D341Med (cell line): Measurements from ENCODE around the gene HOXC11.

Experiments used
- DNase-seq: peaks from one replicate; pipeline ENCODE4 v3.0.0; 2012; ENCODE audit warnings: low spot score

The HOXC11 gene

DNA sequence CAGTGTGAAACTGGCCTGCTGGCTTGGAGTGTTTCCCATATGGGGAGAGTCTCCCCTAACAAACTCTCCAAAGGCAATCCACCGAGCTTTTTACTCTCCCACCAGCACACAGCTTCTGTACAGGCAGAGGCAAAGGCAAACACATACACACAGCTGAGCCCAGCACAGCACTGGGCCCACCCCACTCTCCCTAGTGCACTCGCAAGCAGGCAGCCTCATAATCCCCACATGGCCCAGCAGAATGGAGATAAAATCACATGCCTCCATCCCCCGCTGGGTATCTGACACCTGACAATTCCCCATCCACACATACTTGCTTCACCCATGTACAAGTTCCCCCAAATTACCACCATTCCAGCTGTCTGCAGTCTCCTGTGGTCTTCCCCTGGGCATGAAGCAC lies 14.8 kb upstream of the HOXC11 start:
- no peak for DNase-seq

DNA sequence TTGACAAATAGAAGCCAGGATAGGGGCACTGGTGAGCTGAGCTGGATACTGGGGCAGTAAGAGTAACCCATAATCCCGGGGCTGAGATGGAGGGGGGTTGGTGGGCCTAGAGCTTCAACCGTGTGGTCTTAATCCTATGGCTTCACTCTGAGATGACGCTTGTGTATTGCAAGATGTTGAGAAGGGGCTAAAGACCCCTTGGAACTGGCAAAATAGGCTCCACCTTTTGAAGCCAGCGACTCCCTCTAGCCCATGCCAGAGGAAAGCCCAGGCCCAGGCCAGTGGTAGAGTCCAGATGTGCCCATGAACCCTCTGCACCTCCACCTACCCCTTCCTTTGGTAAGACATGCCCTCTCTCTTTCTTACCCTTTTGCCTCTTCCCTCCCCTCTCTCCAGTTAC lies 13.6 kb upstream of the HOXC11 start:
- no peak for DNase-seq

DNA sequence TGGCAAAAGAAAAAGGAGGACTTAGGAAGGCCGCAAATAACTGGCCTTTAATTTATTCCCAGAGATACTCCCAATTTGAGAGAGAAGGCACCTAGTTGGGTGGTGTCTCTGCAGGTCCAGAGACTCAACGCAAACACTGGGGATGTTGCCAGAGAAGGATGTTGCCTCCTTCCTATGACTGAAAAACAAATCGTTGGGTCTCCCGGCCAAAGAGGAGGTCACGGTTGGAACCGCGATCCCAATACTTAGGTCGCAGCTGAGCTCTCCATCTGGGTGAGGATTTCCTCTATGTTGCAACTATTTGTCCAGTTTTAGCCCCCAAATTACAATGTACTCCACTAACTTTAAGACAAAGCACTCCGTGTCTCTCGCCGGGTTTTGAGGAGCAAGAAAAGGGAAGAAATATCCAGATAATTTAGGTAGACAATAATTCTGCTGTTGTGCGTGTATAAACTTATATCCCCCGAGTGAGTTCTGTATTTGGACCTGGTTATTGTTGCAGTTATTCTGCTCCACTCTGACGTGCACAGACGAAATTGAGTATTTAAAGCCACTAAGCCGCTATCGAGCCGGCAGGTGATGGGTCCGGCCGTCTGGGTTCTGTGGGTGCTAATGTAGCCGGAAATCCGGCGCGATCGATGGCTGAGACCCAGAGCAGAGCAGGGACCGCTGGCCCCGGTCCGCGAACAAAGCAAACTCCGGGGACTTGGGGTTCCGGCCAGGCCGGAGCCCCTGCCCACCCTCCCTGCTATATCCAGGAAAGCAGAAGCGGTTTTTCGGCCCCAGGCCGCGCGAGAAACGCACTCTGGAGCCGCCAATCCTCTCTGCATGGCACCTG lies 12.5 kb upstream of the HOXC11 start:
- no peak for DNase-seq

DNA sequence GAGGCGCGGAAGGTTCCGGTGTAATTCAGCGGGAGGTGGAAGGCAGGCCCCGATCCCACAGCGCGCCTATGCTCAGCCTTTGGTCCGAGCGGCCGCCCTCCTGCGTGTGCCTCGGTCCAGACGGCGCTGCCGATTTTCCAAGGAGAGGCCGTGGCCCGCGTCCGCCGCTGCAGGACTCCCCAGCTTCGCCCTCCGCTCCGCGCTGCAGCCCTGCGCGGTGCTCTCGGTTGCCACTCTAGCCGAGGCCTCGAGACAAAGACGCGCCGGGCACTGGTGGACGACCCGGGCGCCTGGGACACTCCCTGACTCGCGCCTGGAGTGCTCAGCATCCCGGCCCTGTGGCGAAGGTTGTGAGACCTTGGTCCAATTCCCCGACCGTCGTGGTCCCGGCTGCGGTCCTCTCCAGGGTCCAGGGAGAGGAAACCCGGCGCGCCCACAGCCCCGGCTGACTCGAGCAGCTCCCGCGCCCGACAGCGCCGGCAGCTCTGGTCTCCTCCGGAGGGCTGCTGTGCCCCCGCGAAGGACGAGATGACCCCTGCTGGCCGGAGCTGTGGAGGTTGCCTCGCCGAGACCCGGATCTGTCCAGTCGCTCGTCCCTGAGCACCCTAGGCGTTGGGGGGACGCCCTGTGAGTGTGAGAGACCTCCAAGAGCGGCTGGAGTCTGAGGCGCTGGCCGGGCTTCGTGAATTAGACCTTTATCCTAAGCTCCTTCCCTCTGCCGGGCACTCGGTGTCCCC lies 11.7 kb upstream of the HOXC11 start:
- no peak for DNase-seq

DNA sequence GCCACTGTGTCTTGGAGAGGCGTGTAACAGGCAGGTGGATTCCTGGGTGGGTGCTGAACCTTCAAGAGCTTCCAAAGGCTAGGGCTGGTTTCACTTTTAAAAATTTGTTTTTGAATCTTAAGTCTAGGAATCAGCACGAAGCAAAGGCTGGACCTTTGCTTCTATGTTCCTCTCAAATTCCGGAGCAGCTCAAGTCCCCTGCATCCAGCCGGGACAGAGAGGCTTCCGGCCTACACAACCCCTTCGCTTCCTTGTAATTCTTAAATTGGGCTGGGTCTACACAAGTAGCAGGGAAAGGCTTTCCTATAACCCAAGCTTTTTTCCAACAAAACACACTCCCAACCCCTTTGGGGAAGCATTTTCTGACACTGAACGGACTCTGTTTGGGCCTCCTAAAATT lies 9.9 kb upstream of the HOXC11 start:
- no peak for DNase-seq

DNA sequence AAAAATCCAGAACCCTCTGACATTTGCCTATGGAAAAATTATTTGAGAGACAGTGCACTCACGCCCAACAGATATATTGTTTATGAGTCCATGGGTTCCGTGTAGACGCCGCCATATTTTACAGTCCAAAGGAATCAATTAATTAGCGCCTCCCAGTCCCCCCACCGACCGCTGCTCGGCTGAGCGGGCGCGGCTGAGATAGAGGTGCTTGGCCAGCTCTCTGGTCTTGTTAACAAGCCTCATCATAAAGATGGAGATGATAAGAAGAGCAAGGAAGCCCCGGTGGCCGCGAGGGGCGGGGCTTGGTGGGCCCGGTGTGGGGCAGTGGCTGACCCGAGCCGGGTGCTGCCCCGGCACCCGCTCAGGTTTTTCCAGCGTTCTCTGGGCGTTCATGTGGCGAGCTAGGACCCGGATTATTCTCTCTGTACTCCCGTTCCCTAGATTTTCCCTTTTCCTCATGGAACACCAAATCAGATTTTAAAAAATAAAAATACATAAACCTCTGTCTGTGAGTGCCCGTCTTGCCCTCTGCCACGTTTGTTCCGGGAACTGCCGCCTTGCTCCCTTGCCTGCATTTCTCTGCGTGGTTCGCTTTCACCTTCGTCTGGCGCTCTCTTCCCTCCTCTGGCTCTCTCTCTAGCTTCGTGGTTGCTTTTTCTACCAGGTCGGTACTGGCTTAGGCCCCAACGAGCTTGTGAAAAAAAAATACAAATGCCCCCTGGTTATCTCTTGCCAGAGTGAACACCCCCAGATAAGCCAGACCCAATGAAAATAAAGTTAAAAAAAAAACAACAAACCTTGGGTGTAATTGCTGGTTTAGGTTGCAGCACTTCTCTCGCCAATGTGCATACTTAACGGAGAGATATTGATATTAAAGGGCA lies 9.3 kb upstream of the HOXC11 start:
- DNase-seq, result no peak

DNA sequence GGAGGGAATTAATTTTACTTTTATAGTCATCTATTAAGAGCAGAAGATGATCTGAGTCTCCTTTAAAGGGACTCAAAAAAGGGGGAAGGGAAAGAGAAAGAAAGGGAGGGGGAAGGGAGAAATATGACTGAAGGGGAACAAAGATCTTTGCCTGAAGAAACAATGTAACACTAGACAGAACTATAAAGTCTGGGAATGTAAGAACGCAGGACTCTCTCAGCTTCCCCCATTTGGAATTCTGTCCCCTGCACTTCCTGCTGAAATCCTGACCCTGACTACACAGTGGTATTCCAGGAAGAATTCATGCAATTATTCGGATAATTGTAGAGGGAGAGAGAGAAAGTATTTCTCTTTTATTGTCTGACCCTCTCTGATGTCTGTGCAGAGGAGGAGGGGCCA lies 8.6 kb upstream of the HOXC11 start:
- DNase-seq, result no peak

DNA sequence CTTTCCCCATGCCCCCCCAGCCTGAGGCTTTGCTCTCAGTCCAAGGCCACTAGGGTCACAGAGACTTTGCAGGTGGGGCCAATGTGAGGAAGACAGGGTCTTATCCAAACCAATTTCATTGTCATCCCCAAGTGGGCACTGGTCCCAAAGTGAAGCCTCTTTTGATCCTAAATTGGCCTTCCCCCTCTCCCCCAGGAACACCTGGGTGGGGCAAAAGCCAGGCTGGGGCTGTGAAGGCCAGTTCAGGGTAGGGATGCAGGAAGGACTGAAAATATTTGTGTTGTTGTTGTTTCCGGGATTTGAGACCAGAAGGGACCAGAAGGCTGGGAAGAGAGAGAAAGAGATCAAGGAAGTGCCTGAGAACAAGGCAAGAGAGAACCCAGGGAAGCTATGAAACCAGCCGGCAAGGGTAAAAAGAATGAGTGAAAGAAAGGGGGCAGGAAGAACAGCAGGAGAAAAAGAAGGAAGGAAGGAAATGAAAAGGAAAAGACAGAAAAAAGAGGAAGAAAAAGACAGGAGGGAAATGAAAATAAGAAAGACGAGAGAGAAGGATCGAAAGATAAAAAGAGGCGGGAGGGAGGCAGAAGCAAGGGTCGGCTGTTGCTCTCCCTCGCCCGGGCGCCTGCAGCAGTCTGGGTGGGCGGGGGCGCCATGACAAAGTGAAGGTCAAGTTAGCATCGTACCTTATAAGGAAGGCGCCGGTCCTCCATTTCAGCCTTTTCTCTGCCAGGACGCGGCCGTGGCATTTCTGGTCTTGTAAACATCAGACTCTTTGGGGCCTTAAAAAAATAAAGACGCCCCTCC lies 7.4 kb upstream of the HOXC11 start:
- no peak for DNase-seq

DNA sequence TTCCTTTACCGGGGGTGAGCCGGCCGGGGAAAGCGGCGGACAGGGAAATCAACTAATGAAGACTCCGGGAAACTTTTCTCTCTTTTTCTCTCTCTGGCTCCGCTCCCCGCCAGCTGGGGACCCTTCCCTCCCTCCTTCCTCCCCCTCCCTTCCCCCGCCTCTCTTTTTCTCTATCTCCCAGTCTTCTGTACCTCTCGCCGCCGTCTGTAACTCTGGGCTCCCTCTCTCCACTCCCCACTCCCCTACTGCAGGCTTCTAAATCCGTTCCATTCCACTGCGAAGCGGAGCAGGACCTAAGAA lies 6.9 kb upstream of the HOXC11 start:
- no peak for DNase-seq

DNA sequence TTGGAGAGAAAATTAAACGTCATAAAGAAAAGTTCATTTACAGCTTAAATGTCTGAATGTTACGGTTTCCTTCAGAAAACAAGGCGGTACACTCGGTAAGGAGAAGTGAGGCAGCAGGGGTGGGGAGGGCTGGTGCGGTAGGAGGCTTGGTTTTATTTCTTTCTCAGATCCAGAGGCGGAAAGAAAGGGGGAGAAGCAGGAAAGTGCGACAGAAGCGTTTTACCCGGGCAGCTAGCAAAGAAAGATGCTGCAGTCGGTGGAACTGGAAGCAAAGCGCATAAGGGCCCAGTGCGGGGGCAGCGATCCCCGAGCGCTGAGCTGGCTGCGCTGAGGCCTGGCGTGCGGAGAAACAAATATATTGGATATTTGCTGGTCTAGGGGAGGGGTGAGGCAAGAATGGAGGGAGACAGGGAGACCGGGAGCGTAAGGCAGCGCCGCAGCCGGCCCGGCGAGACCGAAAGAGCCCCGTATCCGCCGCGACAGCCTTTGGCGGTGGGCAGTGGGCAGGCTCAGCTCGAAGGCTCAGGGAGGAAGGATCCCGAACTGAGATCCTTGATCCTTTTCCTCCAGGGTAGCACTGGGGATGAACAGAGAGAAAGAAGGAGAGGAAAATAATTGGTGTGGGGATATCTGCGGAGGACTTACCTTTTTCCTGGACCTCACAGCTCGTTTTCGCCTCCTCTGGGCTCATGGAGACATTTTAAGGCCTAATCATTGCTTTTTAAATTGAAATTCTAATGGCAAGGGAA lies 6.4 kb upstream of the HOXC11 start:
- DNase-seq, result no peak

DNA sequence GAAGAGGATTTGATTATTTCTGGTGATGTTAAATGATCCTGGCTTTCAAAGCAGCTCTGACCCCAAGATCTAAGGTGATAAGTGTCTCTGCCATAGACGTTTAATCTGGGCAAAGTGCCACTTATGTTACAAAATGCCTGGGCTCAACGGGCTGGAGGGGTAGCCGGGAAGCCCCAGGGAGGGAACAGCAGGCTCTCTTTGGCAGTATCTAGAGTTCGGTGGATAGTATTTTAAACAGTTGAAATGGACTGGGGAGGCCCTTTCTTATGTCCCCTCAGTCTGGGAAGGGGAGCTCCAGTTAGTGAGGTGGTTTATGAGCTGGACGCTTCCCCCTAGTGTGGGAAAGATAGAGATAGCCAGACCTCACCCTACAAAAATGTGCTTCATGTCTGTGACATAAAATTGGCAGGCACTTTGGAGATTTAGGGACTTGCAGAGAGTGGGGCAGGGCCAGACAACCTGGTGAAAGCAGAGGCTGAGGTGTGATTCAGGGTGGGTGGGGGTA lies 5.5 kb upstream of the HOXC11 start:
- no peak for DNase-seq

DNA sequence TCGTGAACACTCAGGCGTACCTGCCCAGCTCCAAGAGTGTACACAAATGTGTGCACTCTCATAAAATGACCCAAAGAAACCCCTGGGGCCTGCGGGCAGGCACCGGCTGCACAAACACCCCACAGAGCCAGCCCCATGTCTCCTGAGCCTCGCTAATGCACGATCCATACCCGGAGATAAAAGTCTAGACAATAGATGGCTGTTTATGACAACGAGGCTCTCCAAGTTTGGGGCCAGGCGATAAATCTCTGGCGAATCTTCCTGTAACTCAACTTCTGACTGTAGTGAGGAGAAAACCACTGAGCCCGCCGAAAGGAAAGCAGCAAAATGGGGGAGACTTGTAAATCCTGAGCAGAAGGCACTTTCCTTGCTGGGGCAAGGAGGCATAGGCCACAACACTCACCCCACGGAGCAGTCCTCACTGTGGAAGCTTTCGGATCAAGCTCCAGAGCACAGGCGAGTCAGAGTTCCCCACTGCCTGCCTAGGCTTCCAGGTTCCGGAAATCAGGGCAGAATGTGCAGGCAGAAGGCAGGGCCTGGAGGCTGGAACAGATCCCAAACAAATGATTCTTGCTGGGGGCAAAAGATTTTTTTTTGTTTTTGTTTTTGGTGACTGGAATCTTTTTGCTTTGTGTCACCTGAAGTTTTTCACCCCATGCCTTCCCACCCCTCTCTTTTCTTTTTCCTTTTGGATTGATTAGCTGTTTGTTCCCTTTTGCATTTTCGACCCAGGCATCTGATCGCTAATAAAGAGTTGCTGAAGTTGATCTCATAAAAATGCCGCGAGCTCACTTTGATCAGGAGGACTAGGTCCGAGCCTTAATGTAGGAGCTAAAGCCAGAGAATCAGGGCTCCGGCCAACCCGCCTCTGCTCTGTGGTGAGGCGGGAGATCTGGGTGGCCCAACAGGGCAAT lies 4.5 kb upstream of the HOXC11 start:
- DNase-seq, result no peak

DNA sequence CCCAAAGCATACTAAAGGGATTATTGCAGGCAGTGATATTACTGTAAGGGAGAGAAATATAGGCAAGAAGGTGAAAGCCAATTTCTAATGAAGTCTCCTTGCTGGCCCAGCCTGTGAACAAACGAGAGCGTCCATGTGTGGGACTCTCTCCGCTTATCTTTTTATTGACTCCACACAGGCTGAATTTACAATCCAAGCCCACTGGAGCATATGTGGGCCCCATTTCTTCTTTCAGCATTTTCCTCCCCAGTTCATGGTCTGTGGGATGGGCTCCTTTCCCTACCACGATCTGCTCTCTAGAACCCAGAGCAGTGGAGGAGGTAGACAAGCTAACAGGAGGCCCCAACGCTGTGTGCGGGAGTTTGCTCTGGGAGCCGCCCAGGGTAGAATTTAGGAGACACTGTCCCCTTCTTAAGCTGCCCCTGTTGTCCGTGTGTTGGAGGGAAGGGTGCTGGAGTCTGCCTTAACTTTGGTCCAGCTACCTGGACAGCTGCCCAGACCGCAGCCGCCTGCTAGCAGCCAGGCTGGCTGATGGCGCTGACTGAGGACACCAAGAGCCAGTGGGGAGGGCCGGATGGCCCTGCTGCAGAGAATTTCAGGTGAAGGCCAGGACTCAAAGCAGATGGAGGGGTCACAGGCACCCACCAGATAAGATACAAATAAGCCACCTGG lies 3.2 kb upstream of the HOXC11 start:
- DNase-seq, result no peak

DNA sequence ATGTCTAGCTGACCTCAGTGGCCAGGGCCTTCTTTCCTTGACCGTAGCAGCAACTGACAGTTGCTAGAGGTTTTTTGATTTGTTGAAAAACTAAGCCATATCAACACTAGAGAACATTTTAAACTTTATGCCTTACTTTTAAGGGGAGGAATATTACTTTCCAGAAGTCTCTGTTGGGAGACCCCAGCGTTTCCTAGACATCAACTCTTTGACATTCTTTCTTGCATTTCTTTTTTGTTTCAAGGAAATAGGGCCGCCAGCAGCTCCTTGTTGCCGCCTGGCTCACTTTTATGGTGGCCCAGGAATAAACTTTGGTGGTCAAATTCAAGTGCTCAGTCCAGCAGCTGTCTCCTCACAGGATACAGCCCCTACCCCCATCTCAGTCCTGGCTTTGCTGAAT lies 2.5 kb upstream of the HOXC11 start:
- DNase-seq, result no peak

DNA sequence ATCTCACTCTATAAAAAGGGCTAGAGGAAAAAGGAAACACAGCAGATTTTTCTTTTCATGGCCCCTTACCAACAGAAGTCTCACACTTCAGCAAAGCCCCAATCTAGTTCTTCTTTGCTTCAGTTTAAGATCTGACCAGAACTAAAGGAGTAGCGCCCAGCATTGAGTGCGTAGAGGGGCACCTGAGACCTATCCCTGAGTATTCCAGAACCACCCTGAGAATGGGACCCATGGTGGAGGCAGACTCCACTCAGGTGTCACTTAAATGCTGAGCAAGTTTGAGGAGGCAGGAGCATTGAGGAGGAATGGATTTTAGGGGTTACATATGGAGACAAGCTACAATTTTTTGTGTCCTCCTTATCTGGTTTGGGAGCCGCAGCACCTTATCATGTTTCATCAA lies 1.8 kb upstream of the HOXC11 start:
- no peak for DNase-seq

DNA sequence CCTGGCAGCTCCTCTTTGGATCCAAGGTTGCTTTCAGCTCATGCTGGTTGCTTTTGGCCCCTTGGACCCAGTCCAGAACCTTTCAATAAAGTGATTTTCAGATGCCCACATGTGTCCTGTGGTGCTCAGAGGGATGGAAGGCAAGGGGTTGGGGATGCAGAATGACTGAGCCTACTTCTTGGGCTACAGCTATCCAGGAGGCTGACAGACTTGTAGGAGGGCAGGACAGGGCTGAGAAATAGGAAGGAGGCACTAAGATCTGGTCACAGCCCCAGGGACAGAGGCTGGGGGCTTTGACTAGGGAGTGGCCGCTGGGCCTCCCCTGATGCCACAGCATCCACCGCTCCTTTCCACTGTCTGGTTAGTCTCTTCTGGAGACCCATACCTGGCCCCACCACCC lies 1.2 kb upstream of the HOXC11 start:
- DNase-seq, result no peak

DNA sequence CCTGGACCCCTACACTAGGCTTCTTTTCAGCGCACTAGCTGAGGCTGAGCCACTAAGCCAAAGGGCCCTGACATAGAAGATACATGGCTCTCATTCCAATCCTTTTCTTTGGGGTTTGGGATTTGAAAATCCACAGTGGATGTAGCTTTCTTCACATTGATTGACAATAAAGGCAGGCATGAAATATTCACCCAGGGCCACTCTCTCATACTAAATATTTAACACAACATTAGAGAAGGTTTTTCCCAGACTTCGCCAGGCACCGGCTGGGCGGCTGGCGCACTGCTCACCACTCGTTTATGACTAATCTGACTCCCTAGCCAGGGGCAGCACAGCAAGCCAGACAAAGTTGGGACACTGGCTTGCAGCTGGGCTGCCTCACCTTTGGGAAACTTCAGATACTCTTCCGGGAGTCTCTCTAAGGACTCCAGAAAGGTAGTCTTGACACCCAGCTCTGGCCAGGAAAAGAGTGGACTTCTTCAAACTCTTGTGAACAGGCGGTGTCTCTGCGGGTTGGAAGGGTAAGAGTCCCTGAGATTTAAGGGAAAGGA lies 699 bp upstream of the HOXC11 start:
- DNase-seq, result no peak

DNA sequence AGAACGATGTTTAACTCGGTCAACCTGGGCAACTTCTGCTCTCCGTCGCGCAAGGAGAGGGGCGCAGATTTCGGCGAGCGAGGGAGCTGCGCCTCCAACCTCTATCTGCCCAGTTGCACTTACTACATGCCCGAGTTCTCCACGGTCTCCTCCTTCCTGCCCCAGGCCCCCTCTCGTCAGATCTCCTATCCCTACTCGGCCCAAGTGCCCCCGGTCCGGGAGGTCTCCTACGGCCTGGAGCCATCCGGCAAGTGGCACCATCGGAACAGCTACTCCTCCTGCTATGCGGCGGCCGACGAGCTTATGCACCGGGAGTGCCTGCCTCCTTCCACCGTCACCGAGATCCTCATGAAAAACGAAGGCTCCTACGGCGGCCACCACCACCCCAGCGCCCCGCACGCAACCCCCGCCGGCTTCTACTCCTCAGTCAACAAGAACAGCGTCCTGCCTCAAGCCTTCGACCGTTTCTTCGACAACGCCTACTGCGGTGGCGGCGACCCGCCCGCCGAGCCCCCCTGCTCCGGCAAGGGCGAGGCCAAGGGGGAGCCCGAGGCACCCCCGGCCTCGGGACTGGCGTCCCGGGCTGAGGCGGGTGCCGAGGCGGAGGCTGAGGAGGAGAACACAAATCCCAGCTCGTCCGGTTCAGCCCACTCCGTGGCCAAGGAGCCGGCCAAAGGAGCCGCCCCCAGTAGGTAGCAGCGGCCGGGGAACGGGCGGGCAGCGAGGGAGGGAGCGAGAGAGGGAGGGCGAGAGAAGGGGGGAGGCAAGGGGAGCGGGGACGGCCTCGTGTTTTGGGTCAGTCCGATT lies 513 bp downstream of the HOXC11 start:
- no peak for DNase-seq
